ENCODE data around the gene RNF220. TPM values are rescaled to one million over a fixed set of nuclear protein-coding genes. Genes with fewer than 3 reads are reported as not detected.
A peak's percentile ranks its signal among the peaks of the same experiment; 100 is the strongest.

The RNF220 gene
- total and polyA plus RNA-seq, 9 of the 15 experiments (the other 6 are each of a cell fraction or from before 2014, with no cell fraction given): 5.1 to 117 (median 66.9) TPM

GRCh38 chr1:44631647-44632539 lies 226.8 kb downstream of the RNF220 start (continued):
- TF ChIP-seq CBFA2T2 (conservative IDR thresholded peaks at IDR 0.05) (peak; percentile 85), KAT7 (CRISPR knock-in tag; IDR thresholded peaks at IDR 0.05; ENCODE audit: borderline replicate concordance) (no peak; the same call in 1 of the 2 replicates), CUX1 (CRISPR knock-in tag; IDR thresholded peaks at IDR 0.05) (peak; percentile 70), HBP1 (CRISPR knock-in tag; IDR thresholded peaks at IDR 0.05) (0 out of 2 replicates have a peak, but pooled peaks have one; percentile 38), ZNF717 (CRISPR knock-in tag; IDR thresholded peaks at IDR 0.05) (no peak), ESRRB (CRISPR knock-in tag; IDR thresholded peaks at IDR 0.05; ENCODE audit: borderline replicate concordance) (no peak), ZNF239 (CRISPR knock-in tag; IDR thresholded peaks at IDR 0.05) (no peak), RBFOX2 (IDR thresholded peaks at IDR 0.05; ENCODE audit: low read depth, low read length) (peak; percentile 97), ZNF561 (CRISPR knock-in tag; conservative IDR thresholded peaks at IDR 0.05) (no peak), CBX8 (IDR thresholded peaks at IDR 0.05; ENCODE audit: borderline replicate concordance, extremely low read depth, low read depth, low read length, poor library complexity, severe bottlenecking) (no peak)
- TF ChIP-seq, protein P1, sequence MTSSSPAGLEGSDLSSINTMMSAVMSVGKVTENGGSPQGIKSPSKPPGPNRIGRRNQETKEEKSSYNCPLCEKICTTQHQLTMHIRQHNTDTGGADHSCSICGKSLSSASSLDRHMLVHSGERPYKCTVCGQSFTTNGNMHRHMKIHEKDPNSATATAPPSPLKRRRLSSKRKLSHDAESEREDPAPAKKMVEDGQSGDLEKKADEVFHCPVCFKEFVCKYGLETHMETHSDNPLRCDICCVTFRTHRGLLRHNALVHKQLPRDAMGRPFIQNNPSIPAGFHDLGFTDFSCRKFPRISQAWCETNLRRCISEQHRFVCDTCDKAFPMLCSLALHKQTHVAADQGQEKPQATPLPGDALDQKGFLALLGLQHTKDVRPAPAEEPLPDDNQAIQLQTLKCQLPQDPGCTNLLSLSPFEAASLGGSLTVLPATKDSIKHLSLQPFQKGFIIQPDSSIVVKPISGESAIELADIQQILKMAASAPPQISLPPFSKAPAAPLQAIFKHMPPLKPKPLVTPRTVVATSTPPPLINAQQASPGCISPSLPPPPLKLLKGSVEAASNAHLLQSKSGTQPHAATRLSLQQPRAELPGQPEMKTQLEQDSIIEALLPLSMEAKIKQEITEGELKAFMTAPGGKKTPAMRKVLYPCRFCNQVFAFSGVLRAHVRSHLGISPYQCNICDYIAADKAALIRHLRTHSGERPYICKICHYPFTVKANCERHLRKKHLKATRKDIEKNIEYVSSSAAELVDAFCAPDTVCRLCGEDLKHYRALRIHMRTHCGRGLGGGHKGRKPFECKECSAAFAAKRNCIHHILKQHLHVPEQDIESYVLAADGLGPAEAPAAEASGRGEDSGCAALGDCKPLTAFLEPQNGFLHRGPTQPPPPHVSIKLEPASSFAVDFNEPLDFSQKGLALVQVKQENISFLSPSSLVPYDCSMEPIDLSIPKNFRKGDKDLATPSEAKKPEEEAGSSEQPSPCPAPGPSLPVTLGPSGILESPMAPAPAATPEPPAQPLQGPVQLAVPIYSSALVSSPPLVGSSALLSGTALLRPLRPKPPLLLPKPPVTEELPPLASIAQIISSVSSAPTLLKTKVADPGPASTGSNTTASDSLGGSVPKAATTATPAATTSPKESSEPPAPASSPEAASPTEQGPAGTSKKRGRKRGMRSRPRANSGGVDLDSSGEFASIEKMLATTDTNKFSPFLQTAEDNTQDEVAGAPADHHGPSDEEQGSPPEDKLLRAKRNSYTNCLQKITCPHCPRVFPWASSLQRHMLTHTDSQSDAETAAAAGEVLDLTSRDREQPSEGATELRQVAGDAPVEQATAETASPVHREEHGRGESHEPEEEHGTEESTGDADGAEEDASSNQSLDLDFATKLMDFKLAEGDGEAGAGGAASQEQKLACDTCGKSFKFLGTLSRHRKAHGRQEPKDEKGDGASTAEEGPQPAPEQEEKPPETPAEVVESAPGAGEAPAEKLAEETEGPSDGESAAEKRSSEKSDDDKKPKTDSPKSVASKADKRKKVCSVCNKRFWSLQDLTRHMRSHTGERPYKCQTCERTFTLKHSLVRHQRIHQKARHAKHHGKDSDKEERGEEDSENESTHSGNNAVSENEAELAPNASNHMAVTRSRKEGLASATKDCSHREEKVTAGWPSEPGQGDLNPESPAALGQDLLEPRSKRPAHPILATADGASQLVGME (CRISPR knock-in tag; IDR thresholded peaks at IDR 0.05): no peak; the same call in 1 of the 2 replicates

Measured in K562 (cell line).